Hematopoietic multipotent progenitor cell treated with erythropoietin and hydrocortisone succinate and interleukin-3 and kit ligand, for 17 days (in vitro differentiated cells): ENCODE data around the gene EHBP1L1.
"Not testable (repeated sequence)": the region's sequence is repeated elsewhere in the genome, so short reads cannot be mapped to it uniquely, and the experiment has no call there.

Source experiments
- DNase-seq: peaks from one replicate; pipeline ENCODE4 v3.0.0-alpha.2; 2015; ENCODE audit warnings: low spot score

Gene EHBP1L1

DNA sequence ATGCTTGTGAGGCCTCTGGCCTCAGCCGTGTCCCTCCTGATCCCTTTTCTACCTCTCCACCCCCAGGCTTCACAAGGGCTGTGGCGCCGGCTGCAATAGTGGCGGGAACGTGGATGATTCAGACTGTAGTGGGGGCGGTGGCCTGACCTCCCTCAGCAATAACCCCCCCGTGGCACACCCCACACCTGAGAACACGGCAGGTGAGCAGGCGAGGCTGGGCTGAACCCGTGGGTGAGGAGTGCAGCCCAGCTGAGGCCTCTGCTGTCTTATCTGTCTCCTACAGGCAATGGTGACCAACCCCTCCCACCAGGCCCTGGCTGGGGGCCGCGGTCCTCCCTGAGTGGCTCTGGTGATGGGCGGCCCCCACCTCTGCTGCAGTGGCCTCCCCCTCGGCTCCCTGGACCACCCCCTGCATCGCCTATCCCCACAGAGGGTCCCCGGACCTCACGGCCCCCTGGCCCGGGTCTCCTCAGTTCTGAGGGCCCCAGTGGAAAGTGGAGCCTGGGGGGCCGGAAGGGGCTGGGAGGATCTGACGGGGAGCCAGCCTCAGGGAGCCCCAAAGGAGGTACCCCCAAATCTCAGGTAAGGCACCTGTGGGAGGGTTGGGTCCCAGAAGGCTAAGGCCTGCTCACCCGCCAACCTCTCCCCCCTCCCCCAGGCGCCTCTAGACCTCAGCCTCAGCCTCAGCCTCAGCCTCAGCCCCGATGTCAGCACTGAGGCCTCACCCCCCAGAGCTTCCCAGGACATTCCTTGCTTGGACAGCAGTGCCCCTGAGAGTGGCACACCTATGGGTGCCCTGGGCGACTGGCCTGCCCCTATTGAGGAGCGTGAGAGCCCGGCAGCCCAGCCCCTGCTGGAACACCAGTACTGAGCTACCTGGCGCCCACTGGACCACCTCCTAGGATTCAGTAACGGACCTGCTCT is 60.5 kb downstream of the EHBP1L1 start:
- peak; percentile 82 for DNase-seq

DNA sequence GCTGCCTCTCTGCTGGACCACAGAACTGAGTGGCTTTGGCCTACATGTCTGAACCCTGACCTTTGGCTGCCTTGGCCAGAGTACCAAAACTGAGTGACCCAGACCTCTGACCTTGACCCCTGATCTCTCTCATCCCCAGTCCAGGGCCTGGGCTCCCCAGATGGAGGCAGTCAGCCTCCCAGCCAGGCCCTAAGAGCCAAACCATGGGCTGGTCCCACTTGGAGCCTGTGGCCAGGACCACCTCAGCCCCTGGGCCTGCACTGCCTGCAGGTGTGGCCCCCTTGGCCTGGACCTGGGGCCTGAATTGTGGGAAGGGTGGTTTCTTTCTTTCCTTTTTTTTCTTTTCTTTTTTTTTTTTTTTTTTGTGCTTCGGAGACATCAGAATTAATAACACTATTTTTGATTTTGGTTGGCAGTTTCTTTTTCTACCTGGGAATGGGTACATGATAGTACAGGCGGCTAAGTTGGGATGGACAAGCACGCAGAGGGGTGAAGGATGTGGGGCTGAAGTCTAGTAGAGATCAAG is 61.2 kb downstream of the EHBP1L1 start:
- DNase-seq = no peak

DNA sequence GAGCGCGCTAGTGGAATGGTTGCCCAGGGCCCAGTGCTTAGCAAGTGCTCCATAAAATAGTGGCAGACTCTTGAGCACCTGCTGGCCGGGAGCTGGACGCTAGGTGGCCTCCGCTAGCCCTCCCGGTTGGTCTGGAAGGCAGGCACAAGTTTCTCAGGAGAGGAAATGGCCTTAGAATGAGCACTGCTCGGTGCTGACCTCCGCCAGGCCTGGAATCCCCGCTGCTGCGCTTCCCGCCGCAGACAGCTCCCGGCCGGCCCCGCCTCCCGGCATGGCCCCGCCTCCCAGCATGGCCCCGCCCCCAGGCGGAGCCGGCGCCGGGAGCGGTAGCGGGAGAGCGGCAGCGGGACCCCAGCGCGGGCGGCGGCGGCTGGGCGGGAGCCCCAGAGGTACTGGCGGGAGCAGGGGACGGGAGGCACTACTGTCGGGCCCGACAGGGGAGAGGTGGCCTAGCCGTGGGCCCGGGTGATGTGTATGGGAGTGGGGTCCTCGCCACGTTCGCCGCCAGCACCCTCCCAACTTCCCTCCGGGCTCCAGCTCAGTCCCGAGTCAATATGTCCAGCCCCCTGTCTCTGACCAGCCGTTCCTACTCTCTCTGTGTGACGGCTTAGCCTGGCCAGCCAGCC is 62.1 kb downstream of the EHBP1L1 start, which contains the start of gene SIPA1:
Gene SIPA1 (plus strand): TSS at position 308 of the 626 bp plus-strand sequence. CDS start 2,821 bp downstream, outside the sequence.
- DNase-seq = peak; percentile 84

DNA sequence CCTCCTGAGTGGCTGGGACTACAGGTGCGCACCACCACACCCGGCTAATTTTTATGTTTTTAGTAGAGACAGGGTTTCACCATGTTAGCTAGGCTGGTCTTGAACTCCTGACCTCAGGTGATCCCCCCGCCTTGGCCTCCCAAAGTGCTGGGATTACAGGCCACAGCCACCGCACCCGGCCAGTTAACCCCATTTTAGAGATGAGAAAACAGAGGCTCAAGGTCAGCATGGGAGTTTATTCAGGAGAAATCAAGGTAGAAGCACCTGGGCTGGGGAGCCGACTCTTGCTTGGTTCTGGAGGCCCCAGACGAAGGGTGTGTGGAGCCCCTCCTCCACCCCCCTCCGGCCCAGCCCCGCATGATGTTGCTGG is 63.4 kb downstream of the EHBP1L1 start:
- DNase-seq = not testable (repeated sequence)

DNA sequence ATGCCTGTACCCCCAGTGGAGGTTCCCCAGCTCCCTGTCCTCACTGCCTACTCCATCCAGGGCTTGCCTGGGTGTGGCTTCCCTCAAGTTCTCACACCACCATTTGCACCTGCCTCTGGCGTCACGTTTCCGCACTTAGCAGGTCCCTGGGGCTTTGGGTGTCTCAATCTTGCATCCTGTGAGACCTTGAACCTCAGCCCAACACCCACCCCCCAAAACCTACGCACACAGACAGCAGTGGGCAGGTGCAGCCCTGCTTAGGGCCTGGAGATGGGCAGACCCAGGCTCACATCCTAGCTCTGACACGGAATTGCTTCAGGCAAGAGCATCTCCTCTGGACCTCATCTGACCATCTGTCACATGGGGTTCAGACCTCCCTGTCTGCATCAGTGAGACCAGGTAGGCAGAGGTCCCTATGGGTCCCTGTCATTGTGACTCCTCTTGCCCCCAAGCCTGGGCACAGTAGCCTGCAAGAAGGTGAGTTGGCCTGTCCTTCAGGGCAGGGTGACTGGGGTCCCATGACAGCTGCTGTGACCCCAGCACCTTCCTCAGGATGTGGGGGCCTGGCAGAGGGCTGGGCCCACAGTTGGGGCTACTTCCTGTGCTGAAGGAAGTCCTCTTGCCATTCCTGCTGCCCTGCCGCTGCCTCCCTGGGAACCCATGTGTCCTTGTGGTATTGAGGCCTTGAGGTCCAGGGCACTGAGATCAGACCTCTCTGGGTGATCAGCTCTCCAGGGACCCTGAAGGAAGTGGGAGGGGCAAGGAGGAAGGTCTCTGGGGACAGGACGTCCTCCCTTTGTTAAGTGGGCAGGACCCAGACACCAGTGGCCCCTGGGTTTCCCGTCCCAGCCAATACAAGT is 64.0 kb downstream of the EHBP1L1 start:
- DNase-seq = no peak

DNA sequence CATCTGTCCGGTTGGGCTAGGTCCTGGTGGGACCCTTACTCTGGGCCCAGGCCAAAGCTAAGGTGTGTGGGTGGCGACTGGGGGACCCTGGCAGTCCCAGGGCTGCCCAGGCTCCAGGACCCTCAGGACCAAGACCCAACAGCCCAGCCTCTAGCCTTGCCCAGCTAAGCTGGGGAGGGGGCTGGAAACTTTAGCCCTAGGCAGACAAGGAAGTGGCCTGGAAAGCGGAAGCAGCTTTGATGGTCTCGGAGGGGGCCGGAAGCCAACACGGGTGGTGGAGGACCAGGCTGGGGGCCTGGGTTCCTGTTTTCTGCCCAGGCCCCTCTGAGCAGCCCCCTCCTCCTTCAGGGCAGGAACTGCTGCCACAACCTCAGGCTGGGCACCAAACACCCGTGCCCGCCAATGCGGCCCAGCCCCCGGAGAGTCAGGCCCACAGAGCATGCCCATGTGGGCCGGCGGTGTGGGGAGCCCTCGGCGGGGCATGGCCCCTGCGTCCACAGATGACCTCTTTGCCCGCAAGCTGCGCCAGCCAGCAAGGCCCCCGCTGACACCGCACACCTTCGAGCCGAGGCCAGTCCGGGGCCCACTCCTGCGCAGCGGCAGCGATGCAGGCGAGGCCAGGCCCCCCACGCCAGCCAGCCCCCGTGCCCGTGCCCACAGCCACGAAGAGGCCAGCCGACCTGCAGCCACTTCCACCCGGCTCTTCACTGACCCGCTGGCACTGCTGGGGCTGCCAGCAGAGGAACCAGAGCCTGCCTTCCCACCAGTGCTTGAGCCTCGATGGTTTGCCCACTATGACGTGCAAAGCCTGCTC is 64.8 kb downstream of the EHBP1L1 start:
- no peak for DNase-seq

DNA sequence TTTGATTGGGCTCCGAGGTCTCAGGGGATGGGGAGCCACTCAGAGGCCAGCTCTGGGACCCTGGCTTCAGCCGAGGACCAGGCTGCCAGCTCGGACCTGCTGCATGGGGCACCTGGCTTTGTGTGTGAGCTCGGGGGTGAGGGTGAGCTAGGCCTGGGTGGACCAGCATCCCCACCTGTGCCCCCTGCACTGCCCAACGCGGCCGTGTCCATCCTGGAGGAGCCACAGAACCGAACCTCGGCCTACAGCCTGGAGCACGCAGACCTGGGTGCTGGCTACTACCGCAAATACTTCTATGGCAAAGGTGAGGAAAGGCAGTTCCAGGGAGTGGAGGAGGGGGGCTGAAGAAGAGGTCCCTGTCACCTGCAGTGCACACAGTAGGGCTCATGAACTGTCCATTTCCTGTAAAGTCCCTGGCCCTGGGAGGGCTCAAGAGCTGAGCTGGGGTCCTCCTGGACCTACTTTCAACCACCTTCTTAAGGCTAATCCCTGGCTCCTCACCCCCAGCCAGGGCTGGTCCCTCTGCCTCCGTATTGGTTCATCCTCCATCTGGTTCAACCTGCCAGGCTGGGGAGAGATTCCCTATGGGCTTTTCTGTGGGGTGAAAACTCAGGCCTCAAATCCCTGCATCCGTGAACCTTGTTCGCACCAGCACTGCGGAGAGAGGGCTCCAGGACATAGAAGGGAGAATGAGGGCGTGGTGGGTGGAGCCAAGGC is 65.6 kb downstream of the EHBP1L1 start:
- no peak for DNase-seq
